ENCODE results near the gene PRDX1.

PRDX1 gene

GRCh38 chr1:45521413-45522323 lies at the start of gene PRDX1:
Gene PRDX1, minus strand, starts transcription at chr1:45521884. Its CDS starts 2,841 bp downstream, at chr1:45519043.
- in situ Hi-C loops (cut with MboI; ENCODE audit: low sequenced_read_pairs): no loop called here

- in situ Hi-C loops (cut with MboI; ENCODE audit: low sequenced_read_pairs): loop anchor here (10.0 kb wide), 1 partner anchor 216 kb away; no protein-coding TSS in a partner anchor
These were observed 48.9 kb upstream of the PRDX1 start for GRCh38 chr1:45570631-45571030.

GRCh38 chr1:45569962-45570581 lies 48.4 kb upstream of the PRDX1 start:
- in situ Hi-C loops (cut with MboI; ENCODE audit: low sequenced_read_pairs): loop anchor here (5.0 to 10.0 kb wide), 2 partner anchors 58 to 215 kb away; no protein-coding TSS in a partner anchor

GRCh38 chr1:45569571-45569961 lies 47.9 kb upstream of the PRDX1 start:
- in situ Hi-C loops (cut with MboI; ENCODE audit: low sequenced_read_pairs): loop anchor here (5.0 kb wide), 1 partner anchor 57 kb away; no protein-coding TSS in a partner anchor

- in situ Hi-C loops (cut with MboI; ENCODE audit: low sequenced_read_pairs): loop anchor here (5.0 kb wide), 1 partner anchor 56 kb away; no protein-coding TSS in a partner anchor
These were observed 46.7 kb upstream of the PRDX1 start for GRCh38 chr1:45568421-45568820.

- in situ Hi-C loops (cut with MboI; ENCODE audit: low sequenced_read_pairs): loop anchor here (5.0 kb wide), 1 partner anchor 56 kb away; no protein-coding TSS in a partner anchor
These were observed 46.2 kb upstream of the PRDX1 start for GRCh38 chr1:45567911-45568310.

GRCh38 chr1:45566722-45567121 lies 45.0 kb upstream of the PRDX1 start:
- in situ Hi-C loops (cut with MboI; ENCODE audit: low sequenced_read_pairs): loop anchor here (5.0 kb wide), 1 partner anchor 54 kb away; no protein-coding TSS in a partner anchor

- in situ Hi-C loops (cut with MboI; ENCODE audit: low sequenced_read_pairs): no loop called here
These were observed 42.2 kb upstream of the PRDX1 start for GRCh38 chr1:45563843-45564242.

GRCh38 chr1:45557422-45557944 lies 35.8 kb upstream of the PRDX1 start:
- in situ Hi-C loops (cut with MboI; ENCODE audit: low sequenced_read_pairs): no loop called here

GRCh38 chr1:45554198-45554597 lies 32.5 kb upstream of the PRDX1 start:
- in situ Hi-C loops (cut with MboI; ENCODE audit: low sequenced_read_pairs): no loop called here

- in situ Hi-C loops (cut with MboI; ENCODE audit: low sequenced_read_pairs): no loop called here
These were observed 30.6 kb upstream of the PRDX1 start for GRCh38 chr1:45552331-45552730.

GRCh38 chr1:45551684-45552083 lies 30.0 kb upstream of the PRDX1 start:
- in situ Hi-C loops (cut with MboI; ENCODE audit: low sequenced_read_pairs): no loop called here

GRCh38 chr1:45550401-45551351 lies 29.0 kb upstream of the PRDX1 start, which contains the start of gene AKR1A1:
Gene AKR1A1, plus strand, starts transcription at chr1:45550826. Its CDS starts 10,969 bp downstream, at chr1:45561795.
- in situ Hi-C loops (cut with MboI; ENCODE audit: low sequenced_read_pairs): no loop called here

- in situ Hi-C loops (cut with MboI; ENCODE audit: low sequenced_read_pairs): no loop called here
These were observed 24.0 kb upstream of the PRDX1 start for GRCh38 chr1:45545553-45546310.

GRCh38 chr1:45545019-45545493 lies 23.4 kb upstream of the PRDX1 start:
- in situ Hi-C loops (cut with MboI; ENCODE audit: low sequenced_read_pairs): no loop called here

GRCh38 chr1:45544530-45544929 lies 22.8 kb upstream of the PRDX1 start:
- in situ Hi-C loops (cut with MboI; ENCODE audit: low sequenced_read_pairs): no loop called here

- in situ Hi-C loops (cut with MboI; ENCODE audit: low sequenced_read_pairs): no loop called here
These were observed 22.1 kb upstream of the PRDX1 start for GRCh38 chr1:45543581-45544417.

GRCh38 chr1:45542591-45542990 lies 20.9 kb upstream of the PRDX1 start:
- in situ Hi-C loops (cut with MboI; ENCODE audit: low sequenced_read_pairs): no loop called here
